SIG-M5 (cell line): ENCODE results near the gene BRAF.
"Not testable (repeated sequence)": the region's sequence is repeated elsewhere in the genome, so short reads cannot be mapped to it uniquely, and the experiment has no call there.

ENCODE experiments used
- DNase-seq: peaks from one replicate; lab custom pipeline; 2025; lab: John Stamatoyannopoulos, UW

Gene BRAF

DNA sequence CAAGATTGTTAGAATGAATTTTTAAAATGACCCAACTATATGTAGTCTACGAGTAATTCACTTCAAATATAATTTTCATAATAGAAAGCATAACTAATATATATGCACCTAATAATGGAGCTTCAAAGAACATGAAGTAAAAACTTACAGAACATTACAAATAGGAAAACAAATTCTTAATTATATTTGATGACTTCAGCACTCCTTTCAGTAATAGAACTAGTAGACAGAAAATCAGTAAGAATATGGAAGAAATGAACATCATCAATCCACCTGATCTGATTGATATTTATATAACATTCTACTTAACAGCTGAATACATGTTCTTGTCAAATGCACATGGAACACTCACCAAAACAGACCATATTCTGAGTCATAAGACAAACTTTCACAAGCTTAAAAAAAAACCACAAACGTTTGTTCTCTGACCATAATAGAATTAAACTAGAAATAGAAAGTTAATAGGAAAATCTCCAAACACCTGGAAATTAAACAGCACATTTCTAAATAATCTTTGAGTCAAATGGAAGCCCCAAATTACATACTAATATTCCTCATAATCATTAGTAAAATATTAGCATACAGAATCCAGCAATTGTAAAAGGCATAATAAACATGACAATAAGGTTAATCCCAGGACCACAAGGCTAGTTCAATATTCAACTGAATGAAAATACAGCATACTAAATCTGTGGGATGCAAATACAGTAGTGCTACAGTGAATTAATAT lies 48.0 kb downstream of the BRAF start:
- DNase-seq = no peak

DNA sequence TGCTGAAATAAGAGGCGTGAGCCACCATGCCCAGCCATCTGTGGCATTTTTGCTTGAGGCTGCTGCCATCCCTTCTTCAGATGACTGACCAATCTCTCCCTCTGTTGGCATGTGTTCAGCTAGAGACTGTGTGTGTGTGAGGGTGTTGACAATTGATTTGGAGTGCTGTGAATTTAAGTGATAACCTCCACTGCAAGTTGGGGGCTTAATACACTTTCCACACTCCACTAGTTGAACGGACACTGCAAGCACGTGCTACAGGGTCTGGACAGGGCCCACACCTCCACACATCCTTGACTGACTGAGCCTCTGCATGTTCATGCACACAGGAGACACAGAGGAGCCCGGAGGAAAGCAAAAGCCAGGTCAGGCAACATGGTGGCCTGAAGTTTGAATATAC lies 51.3 kb downstream of the BRAF start:
- DNase-seq = no peak

GRCh38 chr7:140870003-140870402 lies 54.7 kb downstream of the BRAF start:
- DNase-seq = no peak

DNA sequence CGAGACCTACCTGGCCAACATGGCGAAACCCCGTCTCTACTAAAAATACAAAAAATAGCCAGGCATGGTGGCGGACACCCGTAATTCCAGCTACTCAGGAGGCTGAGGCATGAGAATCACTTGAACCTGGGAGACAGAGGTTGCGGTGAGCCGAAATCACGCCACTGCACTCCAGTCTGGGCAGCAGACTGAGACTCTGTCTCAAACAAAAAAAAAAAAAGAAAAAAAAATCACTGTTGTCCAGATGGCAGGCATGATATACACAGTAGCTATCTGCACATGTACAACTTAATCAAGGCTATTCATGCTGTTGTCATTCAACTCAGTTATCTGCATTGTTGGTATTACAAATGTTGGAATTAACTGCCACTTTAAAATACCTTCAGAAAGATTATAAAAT lies 55.3 kb downstream of the BRAF start:
- no peak for DNase-seq

DNA sequence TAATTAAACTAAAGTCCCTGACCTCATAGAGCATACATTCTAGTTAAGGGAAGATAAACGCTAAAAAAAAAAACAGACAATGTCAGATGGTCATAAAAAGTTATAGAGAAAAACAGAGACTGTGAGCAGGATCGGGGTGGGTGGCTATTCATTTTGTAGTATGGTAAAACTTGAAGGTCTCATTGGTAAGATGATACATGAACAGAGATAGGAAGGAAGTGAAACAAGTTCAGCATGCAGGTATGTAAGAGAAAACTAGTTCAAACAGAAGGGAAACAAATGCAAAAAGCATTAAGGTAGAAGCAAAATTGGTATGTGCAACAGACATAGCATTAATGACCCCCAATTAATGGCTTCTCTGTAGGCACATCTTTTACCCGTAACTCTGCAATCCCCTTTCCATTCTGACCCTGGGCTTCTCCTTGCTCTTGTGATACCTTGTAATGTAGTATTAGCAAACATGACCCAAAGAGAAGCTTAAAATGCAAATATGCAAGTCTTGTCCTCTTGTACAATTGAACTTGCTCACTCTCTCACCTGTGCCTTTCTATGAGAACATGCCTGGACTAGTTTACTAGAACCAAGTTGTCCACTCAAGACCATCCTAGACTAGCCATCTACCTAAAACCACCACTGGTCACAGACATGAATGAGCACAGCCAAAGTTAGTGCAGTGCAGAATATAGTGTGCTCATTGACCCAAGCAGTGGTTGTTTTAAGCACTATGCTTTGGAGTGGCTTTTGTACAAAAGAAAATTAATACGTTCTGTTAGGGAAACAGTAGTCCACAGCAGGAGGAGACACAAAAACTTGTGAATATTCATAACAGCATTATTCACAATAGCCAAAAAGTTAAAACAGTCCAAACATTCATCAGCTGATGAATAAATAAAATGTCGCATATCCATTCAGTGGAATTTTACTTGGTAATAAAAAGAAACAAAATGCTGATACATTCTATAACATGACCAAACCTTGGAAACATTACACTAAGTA lies 57.0 kb downstream of the BRAF start:
- DNase-seq = no peak

DNA sequence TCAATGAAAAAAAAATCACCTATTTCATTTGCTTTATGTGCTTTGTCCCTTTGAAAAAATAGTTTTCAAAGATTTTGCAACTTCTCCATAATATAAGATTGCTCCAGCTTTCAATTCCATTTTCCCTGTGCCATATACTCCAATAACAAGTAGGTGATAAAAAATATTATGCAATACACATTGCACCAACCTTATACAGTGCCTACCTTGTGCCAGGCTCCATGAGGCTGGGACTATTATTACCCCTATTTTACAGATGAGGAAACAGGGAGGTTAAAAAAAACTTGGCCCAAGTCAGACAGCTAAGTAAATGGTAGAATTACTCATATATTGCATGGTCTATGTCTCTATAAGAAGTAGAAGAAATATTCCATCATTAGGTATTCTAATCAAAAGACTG lies 57.8 kb downstream of the BRAF start:
- DNase-seq = no peak

GRCh38 chr7:140864732-140865131 lies 60.0 kb downstream of the BRAF start:
- no peak for DNase-seq

- DNase-seq = no peak
Observed at GRCh38 chr7:140863867-140864266, 60.9 kb downstream of the BRAF start.

GRCh38 chr7:140863184-140863583 lies 61.5 kb downstream of the BRAF start:
- no peak for DNase-seq

- no peak for DNase-seq
Observed at GRCh38 chr7:140857048-140857447, 67.7 kb downstream of the BRAF start.

- no peak for DNase-seq
Observed at GRCh38 chr7:140841166-140841715, 83.5 kb downstream of the BRAF start.

DNA sequence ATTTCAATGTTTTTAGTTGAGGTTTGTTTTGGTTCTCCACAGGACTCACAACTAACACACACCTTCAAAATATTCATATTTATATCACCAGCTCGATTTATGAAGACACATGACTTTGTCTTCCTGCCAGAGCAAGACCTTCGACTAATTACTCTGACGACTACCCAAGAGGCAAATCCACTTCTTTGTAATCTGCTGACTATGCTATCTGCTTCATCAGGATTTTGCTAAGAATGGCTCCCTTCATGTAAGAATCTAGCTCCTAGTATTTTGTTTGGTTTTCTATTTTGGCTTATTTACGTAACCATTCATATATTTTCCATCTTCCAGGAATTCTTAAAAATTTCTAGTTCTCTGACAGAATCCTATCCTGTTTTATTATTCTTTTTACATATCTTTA lies 93.0 kb downstream of the BRAF start:
- DNase-seq = no peak

DNA sequence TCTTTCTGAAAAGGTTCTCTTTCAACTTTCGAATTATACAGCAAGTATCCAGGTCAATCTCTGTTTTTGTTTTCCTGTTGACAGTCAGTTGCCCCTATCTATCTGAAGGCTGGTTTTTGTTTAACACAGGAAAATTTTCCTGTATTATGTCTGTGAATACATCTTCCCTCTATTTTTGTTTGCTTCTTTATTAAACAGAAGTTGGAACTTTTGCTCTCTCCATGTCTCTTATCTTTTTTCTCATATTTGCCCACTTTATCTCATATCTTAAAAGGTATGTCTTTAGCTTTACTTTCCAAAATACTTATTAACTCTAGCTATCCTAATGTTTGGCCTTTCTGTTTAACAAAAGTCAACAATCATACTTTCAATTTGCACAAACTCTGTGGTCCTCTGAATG lies 95.0 kb downstream of the BRAF start:
- no peak for DNase-seq

DNA sequence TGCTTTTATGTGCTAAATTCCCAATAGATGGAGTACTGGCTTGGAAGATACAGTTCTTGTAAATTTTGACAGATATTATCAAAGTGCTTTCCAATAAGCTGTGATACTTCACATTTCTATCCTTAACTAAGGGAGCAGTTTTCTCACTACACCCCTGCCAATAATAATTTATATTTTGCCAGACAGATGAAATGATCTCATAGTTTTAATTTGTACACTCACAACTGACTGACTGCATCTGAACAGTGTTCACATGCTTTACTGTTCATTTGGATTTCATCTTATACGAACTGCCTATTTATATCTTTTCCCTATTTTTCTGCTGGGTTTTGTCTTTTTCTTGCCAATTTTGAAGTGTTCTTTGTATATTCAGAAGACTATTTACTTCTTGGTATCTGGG lies 96.0 kb downstream of the BRAF start:
- no peak for DNase-seq

GRCh38 chr7:140817383-140817782 lies 107.3 kb downstream of the BRAF start:
- not testable (repeated sequence) for DNase-seq

DNA sequence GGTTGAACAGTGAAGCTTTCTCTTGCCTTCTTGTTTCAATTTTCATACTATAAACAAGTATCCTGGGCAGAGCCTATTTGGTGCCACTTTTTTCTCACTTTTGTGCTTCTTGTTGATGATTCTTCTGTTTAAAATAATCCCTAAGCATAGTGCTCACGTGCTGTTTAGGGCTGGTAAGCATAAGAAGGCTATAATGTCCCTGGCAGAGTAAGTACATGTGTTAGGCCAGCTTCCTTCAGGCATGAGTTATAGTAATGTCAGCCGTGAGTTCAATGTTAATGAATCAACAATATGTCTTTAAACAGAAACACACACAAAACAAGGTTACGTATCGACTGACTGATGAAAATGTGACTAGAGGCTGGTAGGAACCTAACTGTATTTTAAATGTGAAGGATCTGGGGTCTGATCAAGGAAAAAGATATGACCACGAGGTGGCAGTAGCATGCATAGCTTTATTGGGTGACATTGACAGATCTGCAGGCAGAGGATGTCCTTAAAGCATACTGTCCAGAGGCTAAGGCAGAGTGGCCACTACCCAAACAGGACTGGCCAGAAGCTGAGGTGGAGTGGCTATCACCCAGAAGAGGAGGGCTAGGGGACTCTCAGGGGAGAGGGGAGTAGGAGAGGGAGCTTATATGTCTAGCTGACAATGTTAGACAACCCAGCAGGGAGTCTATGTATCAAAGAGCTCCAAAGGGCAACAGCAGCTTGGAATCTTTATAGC lies 113.7 kb downstream of the BRAF start:
- no peak for DNase-seq

DNA sequence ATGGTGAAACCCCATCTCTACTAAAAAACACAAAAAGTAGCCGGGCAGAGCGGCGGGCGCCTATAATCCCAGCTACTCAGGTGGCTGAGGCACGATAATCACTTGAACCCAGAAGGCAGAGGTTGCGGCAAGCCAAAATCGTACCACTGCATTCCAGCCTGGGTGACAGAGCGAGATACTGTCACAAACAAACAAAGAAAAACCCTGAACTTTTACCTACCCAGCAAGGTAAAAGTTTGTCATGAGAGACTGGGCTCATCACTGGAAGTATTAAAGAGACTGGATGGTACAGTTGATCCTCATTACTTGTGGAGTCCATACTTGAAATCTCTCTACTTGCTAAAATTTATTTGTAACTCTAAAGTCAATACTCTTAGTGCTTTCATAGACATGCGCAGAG lies 114.3 kb downstream of the BRAF start:
- no peak for DNase-seq

- no peak for DNase-seq
Observed at GRCh38 chr7:140778975-140779374, 145.8 kb downstream of the BRAF start.

- no peak for DNase-seq
Observed at GRCh38 chr7:140778568-140778967, 146.2 kb downstream of the BRAF start.

GRCh38 chr7:140774371-140774770 lies 150.4 kb downstream of the BRAF start:
- DNase-seq = no peak

DNA sequence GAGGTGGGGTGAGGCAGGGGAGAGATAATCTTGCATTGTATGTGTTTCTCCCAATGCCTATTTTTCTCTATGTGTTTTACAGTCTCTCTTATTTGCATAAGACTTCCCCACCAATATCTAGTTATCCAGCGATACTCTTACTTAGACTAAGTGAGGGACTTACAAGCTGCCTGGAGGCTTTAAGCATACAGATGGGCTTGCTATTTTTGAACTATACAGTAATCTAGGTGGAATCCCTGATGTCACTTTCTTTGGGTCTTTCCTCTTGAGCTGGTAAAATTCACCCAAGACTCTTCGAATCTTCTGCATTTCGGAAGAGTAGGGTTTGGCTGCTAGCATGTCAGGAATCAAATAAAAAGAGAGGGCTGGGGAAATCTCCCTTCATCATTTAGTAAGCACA lies 151.6 kb downstream of the BRAF start:
- no peak for DNase-seq

GRCh38 chr7:140771826-140772225 lies 152.9 kb downstream of the BRAF start:
- DNase-seq = no peak
